HUDEP-2 (cell line): ENCODE measurements around the gene MN1.

Experiments used
- DNase-seq, 76 experiments: peaks; one replicate each; lab custom pipeline; 2025; ENCODE audit not compliant: unreplicated experiment in 76 of 76; lab: John Stamatoyannopoulos, UW

Gene MN1

DNA sequence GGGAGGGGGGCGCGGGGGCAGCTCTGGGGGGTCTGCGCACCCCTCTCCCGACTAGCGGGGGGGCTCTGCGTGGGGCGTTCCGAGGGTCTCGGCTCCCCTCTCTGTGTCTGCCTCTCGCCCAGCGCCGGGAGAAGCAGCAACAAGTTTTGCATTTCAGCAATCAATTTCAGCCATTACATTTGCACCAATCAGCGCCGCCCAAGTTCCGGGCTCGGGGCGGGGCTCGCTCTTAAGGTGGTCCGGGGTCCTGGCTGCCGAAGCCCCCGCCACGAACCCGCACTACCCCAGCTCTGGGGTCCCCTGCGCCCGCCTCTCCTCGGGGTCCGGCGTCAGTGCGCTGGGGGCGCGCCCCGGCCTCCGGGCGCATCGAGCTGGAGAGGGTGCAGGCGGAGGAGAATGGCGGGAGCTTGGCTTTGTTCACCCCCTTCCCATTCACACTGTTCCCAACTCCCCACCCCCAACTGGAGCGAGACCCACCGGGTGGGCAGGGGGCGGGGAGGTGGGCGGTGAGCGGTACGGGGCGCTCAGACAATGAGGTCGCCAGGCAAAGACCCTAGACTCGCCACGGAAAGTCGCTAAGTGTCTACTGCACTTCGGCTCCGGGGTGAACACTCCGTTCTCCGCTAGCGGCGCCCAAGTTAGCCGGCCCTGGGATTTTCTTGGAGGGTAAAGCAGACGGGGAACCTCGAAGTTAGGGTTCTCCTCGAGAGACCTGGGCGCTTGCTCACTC lies at the start of gene MN1:
MN1 (minus strand) TSS at position 141 of the 730 bp plus-strand sequence. CDS start 1,213 bp downstream, outside the sequence.
- no peak for DNase-seq

DNA sequence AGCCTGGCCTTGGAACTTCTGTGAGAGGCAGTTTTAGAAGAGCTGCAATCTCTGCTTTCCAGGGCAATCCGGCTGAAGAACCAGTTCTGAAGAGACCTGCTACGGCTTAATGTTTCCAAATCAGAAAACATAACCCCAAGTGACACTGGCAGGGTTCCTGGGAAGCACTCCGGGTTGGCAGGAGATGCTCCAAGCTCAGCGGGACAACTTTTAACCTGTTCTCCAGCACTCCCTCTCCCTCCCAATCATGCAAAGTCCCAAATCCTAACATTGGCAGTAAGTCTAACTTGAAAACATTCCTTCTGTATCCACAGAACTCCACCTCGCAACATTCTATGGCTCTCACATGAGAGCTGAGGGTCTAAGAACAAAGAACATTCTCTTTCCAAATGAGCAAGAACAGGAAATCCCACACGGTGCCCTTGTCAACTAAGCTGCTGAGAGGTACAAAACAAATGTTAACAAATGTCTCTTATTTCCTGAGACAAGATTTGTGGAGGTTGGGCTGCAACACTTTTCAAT lies 48.5 kb upstream of the MN1 start:
- DNase-seq, result no peak

- no peak for DNase-seq
Observed at GRCh38 chr22:27848005-27848404, 46.4 kb upstream of the MN1 start.

DNA sequence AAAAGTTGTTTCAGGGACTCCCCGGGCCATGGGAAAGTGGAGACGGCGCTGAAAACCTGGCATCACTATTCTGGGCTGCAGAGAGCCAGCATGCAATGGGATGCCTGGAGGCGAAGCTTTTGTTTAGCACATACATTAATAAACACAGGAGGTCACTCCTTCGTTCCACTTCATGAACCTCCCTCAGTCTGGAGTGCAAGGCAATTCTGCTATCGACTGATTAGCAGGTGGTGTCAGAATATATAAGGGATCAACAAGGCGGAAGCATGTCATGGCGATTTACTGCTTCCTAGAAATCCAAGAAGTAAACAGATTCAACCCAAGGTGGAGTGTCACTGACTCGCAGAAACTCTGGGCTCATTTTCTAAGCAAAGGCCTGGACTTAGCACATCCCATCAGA lies 45.4 kb upstream of the MN1 start:
- no peak for DNase-seq

DNA sequence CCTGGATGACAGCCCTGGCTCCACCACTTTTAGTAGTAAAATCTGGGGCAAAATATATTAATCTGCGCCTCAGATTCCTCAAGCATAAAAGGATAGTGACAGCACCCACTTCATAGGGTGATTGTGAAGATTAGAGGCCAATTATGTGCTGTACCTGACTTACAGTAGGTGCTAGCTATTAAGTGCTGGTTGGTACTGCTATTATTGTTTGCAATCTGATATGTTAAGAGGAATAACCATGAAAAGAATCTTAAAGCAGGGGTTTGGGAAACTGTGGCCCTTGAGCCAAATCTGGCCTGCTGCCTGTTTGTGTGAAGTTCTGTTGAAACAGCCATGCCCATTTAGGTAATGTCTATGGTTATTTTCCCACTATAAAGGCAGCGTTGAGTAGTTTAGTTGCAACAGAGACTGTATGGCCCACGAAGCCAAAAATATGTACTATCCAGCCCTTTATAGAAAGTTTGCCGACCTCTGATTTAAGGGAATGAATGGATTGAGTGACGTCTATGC lies 44.7 kb upstream of the MN1 start:
- DNase-seq, result no peak

- DNase-seq, result no peak
Observed at GRCh38 chr22:27845644-27846043, 44.1 kb upstream of the MN1 start.

DNA sequence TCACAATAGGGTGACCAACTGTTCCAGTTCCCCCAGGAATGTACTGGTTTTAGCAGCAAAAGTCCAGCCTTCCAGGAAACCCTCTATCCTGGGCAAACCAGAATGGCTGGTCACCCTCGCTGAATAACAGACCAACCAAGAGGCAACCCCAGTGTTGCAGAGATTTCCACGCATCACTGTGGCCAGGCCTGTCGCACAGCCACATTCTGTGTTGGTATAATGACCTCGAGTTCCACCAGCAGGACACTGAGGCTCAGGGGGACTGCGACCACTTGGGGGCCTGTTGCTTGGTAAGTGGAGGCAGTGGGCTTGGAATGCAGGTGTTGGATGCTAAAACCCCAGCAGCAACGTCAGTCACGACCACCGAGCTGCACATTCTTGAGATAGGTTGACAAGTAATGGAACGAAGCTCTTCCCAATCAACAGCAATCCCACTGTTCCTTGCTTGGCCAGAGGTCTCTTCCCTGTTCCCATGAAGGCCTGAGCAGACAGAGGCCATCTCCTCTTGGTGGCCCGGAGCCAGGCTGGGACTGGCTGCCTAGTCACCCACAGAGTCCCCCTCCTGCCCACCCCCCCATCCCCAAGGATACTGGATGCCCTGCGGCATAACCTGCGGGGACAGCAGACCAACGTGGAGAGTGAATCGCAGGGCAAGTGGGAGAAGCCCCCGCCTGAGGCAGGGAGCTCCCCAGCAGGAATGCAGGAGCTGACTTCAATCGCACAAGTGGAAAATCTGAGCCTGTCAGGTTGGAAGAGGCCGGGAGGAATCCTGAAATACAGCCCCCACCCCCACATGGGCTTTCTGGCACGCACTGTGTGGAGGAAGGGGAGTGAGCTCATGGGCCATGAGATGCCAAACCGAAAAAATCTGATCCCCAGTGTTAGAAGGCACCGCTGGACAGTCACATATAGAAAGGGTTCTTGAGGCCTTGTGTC lies 43.4 kb upstream of the MN1 start:
- no peak for DNase-seq

GRCh38 chr22:27844256-27844655 lies 42.7 kb upstream of the MN1 start:
- no peak for DNase-seq

- no peak for DNase-seq
Observed at GRCh38 chr22:27843441-27843840, 41.9 kb upstream of the MN1 start.

DNA sequence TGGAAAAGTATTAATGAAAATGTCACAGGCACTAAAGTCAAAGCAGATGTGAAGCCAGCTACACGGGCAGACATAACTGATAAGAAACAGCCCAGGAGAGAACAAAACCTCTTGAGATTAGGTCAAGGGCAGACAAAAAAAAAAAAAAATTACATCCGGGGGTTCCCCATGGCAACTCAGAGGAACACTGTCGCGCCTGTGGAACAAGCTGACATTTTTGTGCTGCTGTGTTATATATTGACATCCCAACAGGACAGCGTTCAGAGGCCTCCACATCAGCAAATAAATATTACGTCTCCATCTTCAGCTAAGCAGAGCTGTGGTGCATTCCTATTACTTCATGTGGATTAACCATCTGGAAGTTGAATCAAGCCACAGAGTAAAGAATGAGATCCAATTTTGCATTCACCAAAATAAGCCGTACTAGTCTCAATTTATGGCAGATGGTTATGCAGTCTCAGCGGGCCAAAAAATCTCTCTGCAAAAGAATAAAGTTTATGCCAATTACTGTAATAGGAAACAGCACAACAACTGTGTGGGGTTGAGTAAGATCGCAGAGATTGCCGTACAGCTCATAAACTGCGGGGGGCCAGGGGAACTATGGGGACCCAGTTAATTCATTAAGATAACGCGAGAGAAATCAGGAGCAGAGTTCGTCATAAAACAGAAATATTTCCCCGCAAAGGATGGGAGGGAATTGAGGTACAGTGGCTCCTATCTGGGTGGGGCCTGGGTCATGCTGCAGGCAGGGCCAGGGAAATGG lies 41.3 kb upstream of the MN1 start:
- DNase-seq, result peak in 2 of 76 experiments; percentile 4 to 7

DNA sequence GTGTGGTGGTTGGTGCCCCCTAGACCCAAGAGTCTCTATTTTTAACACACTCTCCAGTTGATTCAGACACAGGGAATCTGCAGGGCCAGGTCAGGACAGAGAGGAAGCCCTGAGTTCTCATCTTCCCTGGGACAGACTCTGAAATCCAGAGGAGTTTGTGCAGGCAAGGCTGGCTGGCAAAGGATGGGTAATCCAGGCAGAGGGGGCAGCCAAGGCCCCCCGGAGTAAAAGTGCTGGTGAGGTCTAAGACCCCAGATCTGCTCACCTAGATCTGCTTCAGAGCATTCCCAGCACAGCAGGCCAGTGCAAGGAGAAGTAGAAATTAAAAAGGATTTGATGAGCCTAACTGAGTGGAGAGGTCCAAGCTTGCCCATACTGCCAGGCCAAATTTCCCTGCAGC lies 40.6 kb upstream of the MN1 start:
- DNase-seq, result no peak

GRCh38 chr22:27840436-27840835 lies 38.9 kb upstream of the MN1 start:
- DNase-seq, result no peak

DNA sequence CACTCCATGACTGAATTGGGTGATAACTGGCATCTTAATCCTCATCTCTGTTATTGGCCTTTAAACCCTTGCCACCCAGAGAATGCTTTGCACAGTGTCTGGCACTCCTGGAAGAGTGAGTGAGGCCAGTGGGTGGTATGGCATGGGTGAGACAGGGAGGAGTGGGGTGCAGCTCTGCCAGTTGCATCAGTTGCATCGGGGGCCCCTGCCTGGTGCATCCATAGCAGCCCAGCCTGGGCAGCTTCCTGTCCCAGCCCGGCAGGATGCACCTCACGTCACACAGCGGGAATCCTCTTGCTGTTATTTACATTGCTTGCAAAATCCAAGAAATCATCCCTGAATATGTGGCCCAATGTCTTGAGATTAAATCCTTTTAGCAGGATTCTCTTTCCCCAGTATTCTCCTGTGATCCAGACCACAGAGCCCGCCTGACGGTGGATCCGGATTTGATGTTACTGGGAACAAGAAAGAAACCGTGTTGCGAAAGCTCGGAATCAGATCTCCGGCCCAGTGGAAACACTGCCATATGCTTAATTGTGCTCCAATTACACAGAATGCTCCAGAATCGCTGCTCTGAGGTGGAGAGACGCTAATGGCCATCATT lies 37.6 kb upstream of the MN1 start:
- DNase-seq, result no peak

- no peak for DNase-seq
Observed at GRCh38 chr22:27836181-27836580, 34.6 kb upstream of the MN1 start.

- no peak for DNase-seq
Observed at GRCh38 chr22:27835446-27835845, 33.9 kb upstream of the MN1 start.

DNA sequence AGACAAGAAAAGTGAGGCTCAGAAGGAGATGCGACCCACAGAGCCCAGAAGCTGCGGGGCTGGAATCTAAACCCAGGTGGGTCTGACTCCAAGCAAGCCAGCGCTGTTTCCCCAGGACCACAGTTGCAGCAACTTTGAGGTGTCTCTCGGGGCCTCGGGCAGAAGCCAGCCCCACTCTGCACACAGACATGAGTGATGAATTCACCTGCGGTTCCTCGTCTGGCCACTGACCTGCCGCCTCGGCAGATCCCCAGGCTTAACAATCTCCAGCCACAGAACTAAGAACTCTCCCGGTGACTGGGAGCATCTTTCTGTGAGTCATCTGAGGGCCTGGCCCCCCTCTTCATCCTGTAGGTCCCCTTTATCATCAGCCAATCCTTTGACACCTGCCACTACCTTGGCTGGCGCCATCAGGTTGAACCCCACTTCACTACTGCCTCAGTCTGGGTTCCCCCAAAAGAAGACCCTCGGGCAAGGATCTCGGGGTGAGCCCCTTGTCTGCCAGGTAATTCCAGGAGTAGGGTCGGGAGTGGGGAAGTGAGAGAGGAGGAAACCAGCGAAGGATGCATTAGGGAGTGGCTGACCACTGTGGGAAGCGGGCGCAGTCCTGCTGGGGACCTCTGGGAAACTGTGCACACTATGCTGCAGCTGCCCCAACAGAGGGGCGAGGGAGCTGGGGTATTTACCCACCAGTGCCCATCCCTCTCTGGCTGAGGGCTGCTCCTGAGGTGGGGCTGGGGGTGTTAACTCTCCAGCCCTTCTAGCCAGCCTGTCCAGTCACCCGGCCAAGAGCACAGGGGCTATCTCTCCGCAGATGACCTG lies 33.0 kb upstream of the MN1 start:
- DNase-seq, result no peak

- no peak for DNase-seq
Observed at GRCh38 chr22:27833803-27834202, 32.2 kb upstream of the MN1 start.

- no peak for DNase-seq
Observed at GRCh38 chr22:27832606-27833005, 31.1 kb upstream of the MN1 start.

- no peak for DNase-seq
Observed at GRCh38 chr22:27829620-27830019, 28.1 kb upstream of the MN1 start.
